Suppressor macrophage (primary cell): ENCODE measurements around the gene F5.
A peak's percentile ranks its signal among the peaks of the same experiment; 100 is the strongest.
"Not testable (repeated sequence)": the region's sequence is repeated elsewhere in the genome, so short reads cannot be mapped to it uniquely, and the experiment has no call there.

ENCODE experiments used
- DNase-seq, 4 experiments: peaks; one replicate each; pipeline ENCODE4 v3.0.0-alpha.2; 2020 to 2022

Gene F5

DNA sequence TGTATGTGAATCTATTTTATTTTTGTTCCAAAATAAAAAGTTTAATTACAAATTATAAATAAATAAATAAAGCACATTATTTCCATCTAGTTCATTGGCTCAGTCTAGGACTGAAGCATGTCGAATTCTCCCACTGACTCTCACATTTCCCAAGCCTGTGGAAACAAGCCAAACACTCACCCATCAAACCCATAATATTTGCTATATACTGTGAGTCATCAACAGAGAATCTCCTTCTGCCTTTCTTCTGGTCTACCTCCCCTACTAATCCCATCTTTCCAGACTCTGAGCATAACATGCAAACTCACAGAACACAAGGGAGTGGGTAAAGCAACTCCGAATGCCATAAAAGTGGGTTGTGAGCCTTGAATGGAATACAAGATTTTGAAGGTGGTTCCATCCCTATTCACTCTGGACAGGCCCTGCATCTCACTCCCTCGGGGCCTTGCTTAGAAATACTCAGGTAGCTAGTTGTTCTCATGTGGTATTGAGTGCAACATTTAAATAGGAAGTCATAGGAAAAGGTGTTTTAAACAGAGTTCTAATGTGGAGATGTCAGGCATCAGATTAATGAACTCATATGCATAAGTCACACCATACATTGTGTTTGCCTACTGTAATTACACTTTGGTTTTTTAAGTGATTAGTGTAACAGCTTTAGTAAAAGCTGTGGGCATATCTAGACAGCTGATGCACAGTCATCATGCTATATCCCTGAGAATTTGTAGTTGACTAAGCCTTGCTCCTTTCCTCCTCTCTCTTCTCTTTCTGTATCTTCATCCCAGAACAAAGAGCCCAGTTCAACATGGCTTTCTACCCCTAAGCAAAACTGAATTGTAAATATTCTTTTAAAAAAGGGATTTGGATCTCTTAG is 47.0 kb downstream of the F5 start:
- DNase-seq: no peak

GRCh38 chr1:169534653-169535052 is 51.6 kb downstream of the F5 start:
- no peak for DNase-seq

- not testable (repeated sequence) for DNase-seq
These were observed 52.6 kb downstream of the F5 start for GRCh38 chr1:169533528-169534190.

GRCh38 chr1:169530448-169530847 is 55.8 kb downstream of the F5 start:
- no peak for DNase-seq

DNA sequence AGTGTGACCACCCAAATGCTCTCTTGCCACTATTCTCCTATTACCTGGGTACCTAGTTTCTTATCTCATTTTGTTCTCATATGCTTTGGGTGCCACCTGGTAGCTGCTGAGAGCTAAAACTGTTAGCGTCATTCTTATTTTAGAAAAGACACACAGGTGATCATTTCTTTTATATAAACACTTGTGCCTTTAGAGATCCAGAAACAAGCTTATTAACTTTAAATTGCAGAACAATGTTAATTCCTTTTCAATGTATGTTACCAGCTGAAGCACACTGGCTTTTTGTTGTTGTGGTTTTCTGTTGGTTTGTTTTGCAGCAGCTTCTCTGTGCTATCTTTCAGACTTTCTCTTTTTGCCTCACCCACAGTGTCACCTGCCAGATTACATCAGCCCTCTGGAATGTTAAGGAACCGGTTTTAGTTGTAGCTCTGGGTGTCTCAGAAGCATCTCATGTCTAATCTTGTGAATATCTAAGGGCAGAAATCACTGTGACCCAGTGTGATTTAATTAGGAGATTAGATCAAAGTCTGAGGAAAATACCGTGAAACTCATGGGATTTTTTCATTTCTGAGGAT is 57.1 kb downstream of the F5 start:
- DNase-seq: no peak

DNA sequence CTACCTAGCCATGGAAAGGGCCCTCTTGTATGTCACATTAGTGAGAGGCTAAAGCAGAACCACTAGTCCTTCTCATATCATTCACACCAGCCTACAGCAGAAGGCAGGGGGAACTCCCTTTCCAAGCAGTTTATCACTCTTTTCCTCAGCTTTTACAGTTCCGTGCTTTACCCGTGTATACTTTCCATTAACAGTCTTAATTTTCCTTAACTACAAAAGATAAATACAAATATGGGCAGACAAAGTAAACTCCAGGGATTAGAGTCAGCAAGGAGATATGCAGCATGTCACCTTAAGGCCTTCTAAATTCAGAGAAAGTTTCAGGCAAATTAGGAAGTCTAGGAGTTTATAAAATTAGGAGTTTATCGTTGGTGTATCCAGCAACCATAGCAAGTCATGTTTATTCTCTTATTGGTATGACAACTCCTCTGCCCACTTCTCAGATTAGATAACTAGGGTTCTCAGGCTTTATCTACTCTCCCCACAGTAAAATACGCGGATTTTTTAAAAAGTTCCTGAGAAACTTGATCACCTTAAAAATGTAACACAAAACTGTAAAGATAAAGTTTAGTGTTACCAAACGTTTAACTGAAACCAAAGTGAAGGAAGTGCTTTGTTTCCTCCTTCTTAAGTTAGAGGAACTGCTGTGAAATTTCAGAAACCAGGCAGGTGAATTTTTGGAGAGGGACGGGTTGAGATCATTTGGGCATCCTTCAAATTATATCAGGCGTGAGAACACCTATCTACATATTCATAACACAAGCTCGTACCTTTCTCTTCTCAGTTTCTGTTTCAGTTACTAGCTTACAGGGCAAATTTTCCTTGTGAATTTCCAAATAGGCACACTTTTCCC is 57.8 kb downstream of the F5 start:
- DNase-seq: peak; percentile 15 to 44 (median 32)

DNA sequence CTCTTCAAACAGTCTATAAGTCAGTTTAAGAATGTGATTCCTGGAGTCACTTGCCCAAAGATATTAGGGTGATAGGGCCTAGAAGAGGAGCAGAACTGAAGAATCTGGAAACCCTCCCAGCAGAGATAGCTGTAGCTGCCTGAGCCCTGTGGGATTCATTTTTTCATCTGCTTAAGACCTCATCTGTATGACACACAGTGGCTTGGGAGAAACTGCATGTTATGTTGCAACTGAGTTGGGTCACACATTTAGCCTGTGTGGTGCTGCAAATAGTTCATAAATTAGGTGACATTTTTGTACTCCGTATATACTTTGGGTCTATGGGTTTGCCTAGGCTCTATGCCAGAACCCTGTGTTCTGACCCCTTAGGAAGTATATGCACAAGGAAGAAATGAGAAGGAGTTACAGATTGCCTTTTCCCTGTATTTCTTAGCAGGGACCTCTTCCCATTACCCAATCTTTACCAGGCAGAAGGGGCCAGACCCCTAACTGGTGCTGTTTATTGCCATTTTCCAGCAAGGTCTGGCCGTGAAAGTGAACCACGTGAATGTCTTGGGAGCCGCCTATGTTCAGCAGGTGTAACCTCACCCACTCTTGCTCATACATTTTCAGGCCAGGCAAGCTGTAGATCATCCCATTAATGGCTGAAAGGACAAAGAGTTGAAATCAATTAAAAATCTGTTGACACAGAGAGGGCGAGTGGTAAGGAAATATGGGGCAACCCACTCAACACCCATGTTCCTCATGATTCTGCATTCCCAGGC is 58.6 kb downstream of the F5 start:
- peak; percentile 12 to 40 (median 35) for DNase-seq

GRCh38 chr1:169527001-169527400 is 59.3 kb downstream of the F5 start:
- no peak for DNase-seq

DNA sequence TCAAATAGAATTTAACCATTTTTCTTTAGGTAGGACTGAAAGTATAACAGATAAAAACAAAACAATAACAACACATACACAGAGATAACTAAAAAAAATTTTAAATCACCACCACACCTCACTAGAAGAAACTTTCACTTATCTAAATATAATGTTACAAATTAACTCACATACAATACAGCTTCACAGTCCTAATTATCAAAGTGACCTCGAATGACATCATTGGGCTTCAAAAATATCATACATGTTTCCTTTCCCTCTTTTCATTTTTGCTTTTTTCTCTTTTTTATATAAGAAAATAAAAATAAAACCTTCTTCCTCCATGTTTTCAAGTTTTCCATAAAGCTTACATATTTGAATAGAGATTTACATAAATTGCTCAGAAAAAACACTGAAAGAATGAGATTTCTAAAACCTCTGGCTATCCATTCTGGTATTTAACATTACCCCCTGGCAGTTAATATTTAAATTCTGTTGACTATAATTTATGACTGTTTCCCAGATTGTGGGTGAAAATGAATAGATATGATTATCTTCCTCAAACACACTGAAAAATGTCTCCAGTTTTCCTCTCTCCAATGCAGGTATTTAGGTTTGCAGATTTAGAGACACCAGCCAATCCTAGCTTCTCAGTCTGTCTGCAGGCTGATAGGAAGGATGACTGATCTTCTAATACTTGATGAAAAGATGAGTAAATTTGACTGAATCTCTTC is 60.0 kb downstream of the F5 start:
- no peak for DNase-seq

DNA sequence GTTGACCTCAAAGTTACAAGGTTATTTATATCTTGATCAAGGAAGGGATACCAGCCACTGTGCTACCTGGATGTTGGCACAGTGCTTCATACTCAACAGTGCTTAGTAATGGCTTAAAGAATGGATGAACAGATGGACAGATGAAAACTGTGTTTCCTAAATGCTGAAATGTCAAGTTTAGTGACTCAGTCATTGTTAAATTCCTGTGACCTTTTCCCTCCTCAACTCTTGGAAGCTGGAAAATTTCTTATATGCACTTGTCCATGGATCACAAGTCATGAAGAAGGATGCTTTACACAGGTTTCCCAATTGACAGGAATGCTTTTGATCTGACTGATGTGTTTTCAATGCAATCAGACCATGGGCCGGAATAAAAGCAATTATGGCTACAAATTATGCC is 60.9 kb downstream of the F5 start:
- no peak for DNase-seq

DNA sequence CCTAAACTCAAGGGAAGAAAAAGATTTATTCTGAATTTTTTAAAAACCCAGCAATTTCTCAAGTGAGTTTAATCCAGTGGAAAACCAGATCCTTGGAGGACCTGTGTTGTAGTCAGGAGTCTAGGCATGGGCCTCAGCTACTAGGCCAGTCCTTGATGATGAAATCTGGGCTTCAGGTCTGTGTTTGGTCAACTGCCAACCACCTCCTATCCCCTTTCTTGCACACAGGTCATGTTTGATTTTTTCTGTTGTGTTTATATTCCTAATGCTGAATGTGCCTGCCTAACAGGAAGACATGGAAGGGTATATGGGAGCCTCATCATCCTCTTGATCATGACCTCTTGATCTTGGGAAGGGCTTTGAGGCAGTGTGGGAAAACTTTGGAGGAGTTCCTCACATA is 62.4 kb downstream of the F5 start:
- no peak for DNase-seq

- no peak for DNase-seq
These were observed 65.1 kb downstream of the F5 start for GRCh38 chr1:169521226-169521625.

GRCh38 chr1:169517558-169518186 is 68.6 kb downstream of the F5 start:
- DNase-seq: no peak

DNA sequence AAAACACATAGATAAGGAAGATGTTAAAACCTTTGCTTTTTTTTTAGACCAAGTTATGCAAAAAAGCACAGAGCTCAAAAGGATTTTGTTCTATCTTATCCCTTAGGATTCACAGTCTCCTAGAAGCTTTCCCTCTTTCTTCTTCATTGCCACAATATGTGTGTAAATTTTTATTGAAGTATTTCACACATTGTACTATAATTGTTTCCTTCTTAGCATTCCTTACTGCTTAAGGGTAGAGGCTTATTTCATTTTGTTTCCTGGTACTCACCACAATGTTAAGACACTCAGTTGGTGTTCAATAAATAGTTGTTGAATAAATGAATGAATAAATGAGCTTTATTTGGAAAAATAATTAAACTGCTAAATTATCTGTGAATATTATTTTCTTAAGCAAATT is 70.6 kb downstream of the F5 start:
- no peak for DNase-seq

- no peak for DNase-seq
These were observed 71.6 kb downstream of the F5 start for GRCh38 chr1:169514566-169515270.

DNA sequence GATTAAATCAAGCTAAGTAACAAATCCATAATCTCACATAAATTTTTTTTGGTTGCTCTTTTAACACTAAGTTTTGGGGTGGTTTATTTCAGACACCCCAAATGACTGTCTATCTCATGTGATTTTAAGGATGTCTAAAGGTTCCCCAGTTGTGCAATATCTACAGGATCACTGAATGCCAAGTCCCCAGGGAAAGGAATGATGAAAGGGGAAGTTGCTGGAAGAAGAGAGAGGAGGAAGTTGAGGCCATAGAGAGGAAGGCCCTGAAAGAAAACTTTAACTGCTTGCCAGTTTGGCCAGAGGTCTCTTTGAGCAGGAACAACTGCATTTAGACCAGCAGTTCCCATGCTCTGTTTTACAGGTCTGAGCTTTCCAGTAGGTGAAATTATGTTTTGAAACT is 73.1 kb downstream of the F5 start:
- peak; percentile 60 to 87 (median 76) for DNase-seq

- DNase-seq: peak in 2 of 4 experiments; percentile 24 to 45
These were observed 74.8 kb downstream of the F5 start for GRCh38 chr1:169511316-169512005.

DNA sequence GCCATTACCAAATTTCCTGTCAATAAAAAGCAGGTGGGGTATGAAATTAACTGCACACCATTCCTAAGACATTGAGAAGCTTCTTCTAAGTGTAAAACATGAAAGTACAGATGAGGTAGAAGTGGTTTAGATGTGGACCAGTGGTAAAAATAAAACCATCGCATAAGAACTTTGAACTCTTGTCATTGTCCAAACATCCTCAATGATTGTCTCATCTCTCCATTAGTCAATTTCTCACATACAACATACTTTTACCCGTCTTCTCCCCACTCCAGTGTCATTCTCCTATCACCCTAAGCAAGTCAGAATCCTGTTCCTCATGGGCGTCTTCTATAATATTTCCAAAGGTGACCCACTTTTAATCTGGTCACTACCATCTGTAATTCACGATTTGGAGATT is 76.2 kb downstream of the F5 start:
- DNase-seq: no peak

- no peak for DNase-seq
These were observed 76.9 kb downstream of the F5 start for GRCh38 chr1:169509354-169509753.
